GM18511 (cell line): ENCODE data around the gene ADCY5.

Experiments used
- ATAC-seq: cut with Tn5 transposase; IDR thresholded peaks from one replicate; pipeline ENCODE4 v1.9.1; 2021; ENCODE audit warnings: mild to moderate bottlenecking, moderate library complexity; ENCODE audit not compliant: unreplicated experiment

ADCY5 gene

GRCh38 chr3:123346021-123346420 is 102.9 kb downstream of the ADCY5 start:
- no peak for ATAC-seq

DNA sequence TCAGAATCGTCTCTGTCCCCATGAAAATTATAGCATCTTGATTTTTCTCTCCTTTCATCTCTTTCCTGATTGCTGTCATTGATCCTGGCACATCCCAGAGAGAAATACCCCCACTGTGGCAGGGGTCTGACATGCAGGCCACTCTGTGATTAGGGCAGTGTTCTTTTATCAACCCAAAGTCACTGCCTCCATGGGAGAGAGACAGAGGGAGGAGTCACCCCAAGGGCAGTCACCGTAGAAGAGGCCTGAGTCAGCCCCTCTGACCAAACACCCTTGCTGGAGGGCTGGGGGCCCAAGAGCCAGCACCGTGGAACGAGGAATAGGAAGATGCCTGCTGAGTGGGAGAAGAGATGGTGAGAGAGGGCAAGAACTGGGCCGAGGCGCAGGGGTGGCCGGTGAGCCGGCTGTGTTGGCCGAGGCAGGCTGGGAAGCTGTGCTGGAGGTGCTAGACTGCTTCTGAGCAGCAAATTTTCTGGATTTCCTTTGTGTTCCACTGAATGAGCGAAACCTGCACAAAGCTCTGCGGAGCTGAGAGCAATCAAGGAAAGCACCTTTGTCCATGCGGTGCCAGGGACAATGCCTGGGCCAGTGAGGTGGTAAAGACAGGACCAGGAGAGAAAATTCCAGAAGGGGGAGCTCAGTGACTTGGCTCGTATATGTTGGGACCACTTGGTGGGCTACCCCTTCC is 103.8 kb downstream of the ADCY5 start:
- no peak for ATAC-seq

DNA sequence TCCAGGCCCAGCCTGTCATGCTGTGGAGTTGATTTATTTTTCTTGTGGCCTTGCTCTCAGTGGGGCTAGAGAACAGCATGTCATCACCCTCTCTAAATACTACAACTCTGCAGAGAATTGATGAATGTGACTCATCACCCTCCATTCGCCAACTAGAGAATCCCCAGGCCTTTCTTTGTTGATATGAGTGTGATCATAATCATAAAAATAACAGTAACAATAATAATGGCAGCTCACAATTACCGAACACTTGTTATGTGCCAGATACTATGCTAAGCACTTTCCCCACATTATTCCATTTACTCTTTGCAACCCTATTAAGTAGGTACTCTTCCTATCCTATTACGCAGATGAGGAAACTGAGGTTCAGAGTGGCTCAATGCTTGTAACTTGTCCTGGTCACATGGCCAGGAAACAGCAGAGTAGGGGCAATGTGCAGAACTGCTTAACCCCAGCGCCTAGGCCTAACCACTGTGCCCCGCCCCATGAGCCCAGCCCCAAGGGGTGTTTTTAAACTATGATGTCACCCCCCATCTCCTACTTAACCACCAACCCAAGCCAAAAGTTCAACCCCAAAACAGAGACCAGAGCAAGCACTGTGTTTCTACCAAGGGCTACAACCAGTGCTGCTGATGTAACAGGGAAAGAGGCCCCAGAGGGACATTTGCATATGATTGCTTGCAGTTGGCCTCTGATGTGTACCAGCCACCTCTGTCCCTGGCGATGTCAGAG is 104.5 kb downstream of the ADCY5 start:
- ATAC-seq, result no peak

GRCh38 chr3:123343296-123344174 is 105.4 kb downstream of the ADCY5 start:
- ATAC-seq, result no peak

DNA sequence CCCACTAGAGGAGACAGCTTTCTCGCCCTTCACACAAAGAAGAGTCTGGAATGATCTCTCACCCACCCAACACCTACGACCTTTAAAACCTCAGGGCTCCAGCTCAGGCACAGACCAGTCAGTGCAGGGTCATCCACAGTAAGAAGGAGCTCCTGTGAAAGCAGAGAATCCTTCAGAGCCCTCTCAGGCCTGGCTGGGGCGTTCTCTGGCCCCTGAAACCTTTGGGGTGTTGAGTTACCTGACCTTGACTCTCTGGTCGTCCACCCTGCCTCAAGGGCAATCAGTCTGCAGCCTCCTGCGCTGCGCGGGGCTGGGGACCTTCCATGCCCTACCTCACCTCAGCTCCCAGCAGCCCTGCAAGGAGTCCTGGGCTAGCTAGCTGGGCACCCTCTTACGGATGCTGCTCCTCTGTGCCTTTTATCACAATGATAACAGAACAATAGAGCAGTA is 106.2 kb downstream of the ADCY5 start:
- no peak for ATAC-seq

GRCh38 chr3:123341871-123342630 is 106.8 kb downstream of the ADCY5 start:
- ATAC-seq, result no peak

- no peak for ATAC-seq
Measured at GRCh38 chr3:123340336-123340735, 108.6 kb downstream of the ADCY5 start.

- ATAC-seq, result no peak
Measured at GRCh38 chr3:123339302-123339701, 109.6 kb downstream of the ADCY5 start.

- ATAC-seq, result no peak
Measured at GRCh38 chr3:123338620-123339061, 110.2 kb downstream of the ADCY5 start.

GRCh38 chr3:123337948-123338619 is 110.8 kb downstream of the ADCY5 start:
- no peak for ATAC-seq

DNA sequence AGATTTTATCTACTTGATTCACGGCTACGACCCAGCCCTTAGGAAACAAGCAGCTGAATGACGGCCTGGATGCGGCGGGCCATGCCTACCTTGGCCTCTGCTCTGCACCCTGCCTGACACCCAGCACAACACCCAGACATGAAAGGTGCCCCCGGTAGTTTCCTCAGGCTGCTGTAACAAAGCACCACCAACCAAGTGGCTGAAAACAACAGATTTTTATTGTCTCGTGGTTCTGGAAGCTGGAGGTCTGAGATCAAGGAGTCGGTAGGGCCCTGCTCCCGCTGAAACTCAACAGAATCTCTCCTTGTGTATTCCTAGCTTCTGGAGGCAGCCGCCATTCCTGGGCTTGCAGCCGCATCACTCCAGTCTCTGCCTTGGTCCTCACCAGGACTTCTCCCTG is 111.7 kb downstream of the ADCY5 start:
- ATAC-seq, result no peak

DNA sequence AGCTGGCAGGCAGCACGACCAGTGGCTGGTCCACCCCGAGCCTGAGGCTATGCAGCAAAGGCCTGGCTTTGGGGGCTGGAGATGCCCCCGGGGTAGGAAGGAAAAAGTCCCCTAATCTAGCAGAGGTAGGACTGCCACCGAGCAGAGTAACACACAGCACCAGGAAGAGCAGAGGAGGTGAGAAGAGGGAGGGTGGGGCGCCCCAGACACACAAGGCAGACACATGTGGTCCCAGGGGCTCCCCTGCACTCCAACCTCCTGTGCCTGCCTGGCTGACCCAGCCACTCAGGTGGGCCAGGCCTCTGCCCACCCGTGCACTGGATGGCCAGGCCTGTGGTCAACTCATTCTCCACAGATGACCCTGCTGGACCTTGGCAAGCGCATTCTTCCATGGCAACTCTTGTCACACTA is 112.4 kb downstream of the ADCY5 start:
- no peak for ATAC-seq

DNA sequence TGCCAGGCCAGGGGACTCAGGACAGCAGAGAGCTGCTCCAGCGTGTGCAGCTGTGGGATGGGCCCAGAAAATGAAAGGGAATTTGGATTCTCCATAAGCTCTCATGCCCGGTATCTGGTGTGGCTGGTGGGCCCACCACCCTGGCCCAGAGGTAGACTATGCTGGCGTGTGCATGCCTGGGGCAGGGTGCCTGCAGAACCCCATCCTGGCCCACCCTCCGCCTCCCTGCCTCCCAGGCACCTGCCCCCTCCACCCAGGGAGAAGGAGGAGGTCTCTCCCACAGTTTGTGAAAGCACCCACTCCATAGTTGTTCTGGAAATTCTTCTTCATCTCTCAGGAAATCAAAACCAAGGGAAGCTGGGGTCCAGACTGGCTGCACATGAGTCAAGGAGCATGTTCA is 112.9 kb downstream of the ADCY5 start:
- ATAC-seq, result no peak

GRCh38 chr3:123335007-123335670 is 113.8 kb downstream of the ADCY5 start:
- peak; percentile 65 for ATAC-seq

DNA sequence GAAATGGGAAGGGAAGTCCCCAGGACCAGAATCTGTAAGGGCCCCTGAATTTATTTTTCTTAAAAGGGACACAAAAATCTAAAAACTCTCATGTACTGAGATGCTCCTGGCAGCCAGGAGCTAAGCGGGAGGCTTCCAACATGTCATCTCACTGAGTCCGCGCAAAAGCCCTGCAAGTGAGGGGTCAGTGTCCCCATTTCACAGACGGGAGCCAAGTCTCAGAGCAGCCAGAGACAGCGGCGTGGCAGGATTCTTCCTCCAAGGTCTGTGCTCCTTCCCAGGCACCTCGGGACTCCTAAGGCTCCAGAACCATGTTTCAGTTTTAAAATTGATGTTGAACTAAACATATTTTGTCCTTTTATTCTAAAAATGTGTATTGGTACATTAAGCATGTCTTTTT is 114.8 kb downstream of the ADCY5 start:
- no peak for ATAC-seq

GRCh38 chr3:123333401-123333800 is 115.5 kb downstream of the ADCY5 start:
- no peak for ATAC-seq

GRCh38 chr3:123332124-123332641 is 116.7 kb downstream of the ADCY5 start:
- no peak for ATAC-seq

DNA sequence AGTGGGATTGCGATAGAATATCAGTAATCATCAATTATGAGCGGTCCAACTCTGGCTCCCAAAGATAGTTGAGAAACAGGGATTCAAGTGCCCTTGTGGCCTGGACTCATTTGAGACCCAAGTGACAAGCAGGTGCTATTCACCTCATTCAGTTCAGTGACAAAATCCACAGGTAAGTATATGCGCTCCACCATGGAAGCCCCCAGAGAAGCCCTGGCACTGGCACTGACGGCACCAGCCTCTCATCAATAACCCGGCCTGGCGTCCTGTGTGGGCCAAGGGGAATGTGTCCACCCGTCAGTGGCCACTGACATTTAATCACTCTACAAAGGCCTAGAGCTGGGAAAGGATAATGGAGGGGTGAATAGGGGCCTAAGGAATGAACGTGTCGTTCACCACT is 117.2 kb downstream of the ADCY5 start:
- ATAC-seq, result no peak

- ATAC-seq, result no peak
Measured at GRCh38 chr3:123331006-123331405, 117.9 kb downstream of the ADCY5 start.
